ENCODE data around the gene ETV3L.

Gene ETV3L

DNA sequence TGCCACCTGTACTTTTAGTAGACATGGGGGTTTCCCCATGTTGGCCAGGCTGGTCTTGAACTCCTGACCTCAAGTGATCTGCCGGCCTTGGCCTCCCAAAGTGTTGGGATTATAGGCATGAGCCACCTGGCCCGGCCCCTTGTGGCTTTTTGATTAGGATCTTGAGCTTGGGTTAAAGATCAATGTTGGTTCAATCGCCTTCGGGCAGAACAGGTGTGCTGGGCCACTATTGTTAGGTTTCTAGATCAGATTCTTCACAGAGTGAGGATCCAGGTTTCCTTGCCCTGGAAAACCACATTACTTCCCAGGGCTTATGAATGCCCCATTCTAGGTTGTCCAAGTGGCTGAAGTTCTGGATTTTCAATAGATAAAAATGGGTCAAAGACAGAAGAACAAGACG is 32.5 kb upstream of the ETV3L start:
- TF ChIP-seq, protein P1, sequence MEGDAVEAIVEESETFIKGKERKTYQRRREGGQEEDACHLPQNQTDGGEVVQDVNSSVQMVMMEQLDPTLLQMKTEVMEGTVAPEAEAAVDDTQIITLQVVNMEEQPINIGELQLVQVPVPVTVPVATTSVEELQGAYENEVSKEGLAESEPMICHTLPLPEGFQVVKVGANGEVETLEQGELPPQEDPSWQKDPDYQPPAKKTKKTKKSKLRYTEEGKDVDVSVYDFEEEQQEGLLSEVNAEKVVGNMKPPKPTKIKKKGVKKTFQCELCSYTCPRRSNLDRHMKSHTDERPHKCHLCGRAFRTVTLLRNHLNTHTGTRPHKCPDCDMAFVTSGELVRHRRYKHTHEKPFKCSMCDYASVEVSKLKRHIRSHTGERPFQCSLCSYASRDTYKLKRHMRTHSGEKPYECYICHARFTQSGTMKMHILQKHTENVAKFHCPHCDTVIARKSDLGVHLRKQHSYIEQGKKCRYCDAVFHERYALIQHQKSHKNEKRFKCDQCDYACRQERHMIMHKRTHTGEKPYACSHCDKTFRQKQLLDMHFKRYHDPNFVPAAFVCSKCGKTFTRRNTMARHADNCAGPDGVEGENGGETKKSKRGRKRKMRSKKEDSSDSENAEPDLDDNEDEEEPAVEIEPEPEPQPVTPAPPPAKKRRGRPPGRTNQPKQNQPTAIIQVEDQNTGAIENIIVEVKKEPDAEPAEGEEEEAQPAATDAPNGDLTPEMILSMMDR (IDR thresholded peaks at IDR 0.05; ENCODE audit: extremely low read depth, missing control alignments), result no peak
- DNase-seq (ENCODE audit: low spot score), result no peak

DNA sequence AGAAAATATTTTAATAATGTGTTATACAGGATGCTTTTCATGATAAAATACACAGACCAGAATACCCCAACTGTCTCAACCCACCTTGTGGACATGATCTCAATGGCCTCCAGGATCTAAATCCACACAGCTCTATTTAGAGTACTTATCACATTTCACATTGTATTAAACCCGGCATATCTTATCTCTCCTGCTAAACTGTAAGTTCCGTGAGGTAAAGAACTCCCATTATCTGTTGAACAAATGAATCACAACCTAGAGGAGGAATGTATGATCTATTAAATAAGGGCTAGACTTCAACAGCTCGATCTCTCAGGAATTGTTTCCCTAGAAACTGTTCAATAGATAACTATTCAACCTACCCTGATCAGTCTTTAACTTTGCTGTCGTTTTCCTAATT is 31.7 kb upstream of the ETV3L start:
- TF ChIP-seq, protein P1 (IDR thresholded peaks at IDR 0.05; ENCODE audit: extremely low read depth, missing control alignments), result no peak
- DNase-seq (ENCODE audit: low spot score), result no peak

DNA sequence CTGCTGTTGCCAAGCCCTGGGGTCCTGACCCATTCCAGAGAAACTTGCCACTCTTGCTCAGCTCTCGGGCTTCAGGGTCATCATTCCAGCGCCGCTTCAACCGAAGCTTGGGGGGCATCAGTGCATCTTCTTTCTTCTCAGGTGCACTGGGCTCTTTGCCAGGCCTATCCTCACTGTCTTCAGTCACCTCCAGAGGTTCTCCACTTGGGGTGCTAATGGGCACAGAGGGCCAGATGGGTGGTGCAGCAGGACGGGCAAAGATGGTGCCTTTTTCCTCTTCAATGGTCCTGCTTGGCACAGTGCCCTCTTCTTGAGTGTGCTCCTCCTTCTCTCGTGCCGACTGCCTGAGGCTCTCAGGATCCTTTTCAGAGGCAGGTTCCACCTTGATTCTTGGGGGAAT is 25.2 kb upstream of the ETV3L start:
- DNase-seq (ENCODE audit: low spot score), result no peak

DNA sequence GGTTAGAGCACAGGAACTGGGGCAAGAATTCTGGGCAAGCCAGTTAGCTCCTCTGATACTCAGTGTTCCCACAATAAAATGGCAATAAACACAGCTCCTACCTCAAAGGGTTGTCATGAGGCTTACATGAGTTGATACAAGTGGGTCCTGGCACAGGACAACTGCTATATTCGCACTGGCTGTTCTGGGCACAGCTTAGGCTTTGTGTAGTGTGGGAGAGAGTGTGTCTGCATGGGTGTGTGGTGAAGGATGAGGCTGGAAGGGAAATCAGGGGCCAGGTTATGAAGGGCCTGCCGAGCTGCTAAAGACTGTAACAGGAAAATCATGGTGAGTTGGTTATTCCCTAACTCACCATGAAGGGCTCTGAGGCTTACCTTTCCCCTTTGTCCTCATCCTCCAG is 19.8 kb upstream of the ETV3L start:
- no peak for DNase-seq (ENCODE audit: low spot score)
- TF ChIP-seq, protein P1 (IDR thresholded peaks at IDR 0.05; ENCODE audit: extremely low read depth, missing control alignments), result no peak

More for the DNA sequence above, 25.2 kb upstream of the ETV3L start:
- TF ChIP-seq, protein P1 (IDR thresholded peaks at IDR 0.05; ENCODE audit: extremely low read depth, missing control alignments), result no peak

DNA sequence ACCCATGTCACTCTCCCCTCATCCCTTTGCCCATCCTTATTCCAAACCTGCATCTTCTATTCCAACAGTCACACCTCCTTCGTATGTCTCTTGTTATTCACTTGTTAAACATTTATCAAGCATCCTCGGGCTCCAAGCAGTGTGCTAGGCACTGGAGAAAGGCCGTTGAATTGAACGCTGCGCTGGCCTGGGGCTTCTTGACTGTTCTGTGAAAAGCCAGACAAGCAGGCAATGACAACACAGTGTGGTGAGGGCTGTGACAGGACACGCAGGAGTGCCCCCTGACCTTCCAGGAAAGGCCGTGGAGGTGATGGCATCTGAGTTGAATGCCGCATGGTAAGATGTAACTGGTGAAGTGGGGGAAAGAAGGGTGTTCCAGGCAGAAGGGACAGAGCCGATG is 19.4 kb upstream of the ETV3L start:
- DNase-seq (ENCODE audit: low spot score), result no peak
- TF ChIP-seq, protein P1 (IDR thresholded peaks at IDR 0.05; ENCODE audit: extremely low read depth, missing control alignments), result no peak

DNA sequence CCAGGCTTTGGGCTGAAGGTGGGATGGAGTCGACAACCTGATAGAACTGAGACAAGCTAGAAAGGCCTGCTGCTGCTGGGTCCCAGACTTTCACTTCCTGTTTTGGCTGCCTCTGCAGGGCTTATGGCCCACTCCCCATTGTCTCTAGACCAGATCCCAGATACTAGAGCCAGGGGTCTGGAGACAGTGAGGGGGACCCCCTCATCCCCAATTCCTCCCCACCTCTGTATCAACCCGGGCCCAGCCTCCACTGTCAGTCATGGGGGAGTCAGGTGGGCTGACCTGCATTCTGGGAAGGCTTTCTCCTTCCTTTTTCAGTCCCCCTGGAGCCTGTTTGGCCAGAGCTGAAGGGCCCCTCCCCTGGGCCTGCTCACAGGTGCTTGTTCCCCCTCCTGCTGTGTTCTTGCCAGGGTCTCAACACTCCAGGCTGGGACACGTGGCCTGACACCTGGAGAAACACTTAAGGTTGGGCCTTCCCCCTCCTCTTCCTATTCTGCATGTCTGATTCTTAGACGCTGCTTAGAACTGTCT is 18.0 kb upstream of the ETV3L start:
- peak; percentile 59 for DNase-seq (ENCODE audit: low spot score)
- TF ChIP-seq, protein P1 (IDR thresholded peaks at IDR 0.05; ENCODE audit: extremely low read depth, missing control alignments), result no peak

DNA sequence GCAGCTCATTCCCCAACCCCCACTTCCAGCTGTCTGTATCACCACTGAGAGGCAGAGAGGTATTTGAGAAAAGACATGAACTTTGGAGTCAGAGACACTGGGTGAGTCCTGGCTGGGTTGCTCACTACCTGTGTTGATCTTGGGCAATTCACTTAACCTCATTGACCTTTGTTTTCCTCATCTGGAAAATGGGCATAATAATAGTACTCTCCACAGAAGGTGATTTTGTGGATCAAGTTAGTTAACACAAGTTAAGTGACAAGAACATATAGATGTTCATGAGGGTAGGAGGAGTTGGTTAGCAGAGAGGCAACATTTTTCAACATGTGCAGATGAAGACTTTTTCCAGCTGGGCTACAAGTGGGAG is 17.1 kb upstream of the ETV3L start:
- TF ChIP-seq, protein P1 (IDR thresholded peaks at IDR 0.05; ENCODE audit: extremely low read depth, missing control alignments), result no peak
- DNase-seq (ENCODE audit: low spot score), result no peak

All from GM20000 (cell line).